ENCODE measurements around the gene CHCHD1.

The CHCHD1 gene

DNA sequence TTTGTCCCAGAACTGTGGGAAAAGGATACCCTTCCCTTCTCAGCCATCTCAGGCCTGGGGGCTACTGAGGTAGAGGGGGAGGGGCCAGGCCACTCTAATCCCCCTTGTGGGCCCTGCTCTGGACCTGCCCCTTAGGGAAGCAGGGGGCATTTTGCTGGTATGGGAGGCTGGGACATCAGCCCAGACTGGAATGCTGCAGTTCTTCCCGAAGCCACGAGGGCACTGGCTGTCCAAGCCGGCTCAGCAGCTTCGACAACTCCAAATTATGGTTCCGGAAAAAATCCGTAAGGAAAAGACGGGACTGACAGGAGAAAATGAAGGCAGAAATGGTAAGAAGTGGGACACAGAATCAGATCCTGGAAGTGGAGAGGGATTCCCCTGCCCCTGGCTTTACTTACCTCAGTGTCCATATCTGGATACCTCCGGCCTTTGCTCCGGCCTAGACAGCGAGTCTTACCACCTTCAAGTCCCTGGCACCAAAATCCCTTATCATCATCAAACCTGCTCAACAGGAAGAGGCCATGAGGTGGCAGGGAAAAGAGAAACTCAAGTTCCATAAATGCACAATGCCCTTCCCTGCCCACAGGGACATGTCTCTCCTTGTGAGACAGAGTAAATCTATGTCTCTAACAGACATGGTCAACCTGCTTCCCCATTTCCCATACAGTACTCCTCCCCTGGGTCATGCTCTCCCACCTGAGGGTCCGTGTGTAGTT lies 20.6 kb downstream of the CHCHD1 start:
- no peak for DNase-seq (ENCODE audit: extremely low read depth, low read depth)
- TF ChIP-seq, protein P1, sequence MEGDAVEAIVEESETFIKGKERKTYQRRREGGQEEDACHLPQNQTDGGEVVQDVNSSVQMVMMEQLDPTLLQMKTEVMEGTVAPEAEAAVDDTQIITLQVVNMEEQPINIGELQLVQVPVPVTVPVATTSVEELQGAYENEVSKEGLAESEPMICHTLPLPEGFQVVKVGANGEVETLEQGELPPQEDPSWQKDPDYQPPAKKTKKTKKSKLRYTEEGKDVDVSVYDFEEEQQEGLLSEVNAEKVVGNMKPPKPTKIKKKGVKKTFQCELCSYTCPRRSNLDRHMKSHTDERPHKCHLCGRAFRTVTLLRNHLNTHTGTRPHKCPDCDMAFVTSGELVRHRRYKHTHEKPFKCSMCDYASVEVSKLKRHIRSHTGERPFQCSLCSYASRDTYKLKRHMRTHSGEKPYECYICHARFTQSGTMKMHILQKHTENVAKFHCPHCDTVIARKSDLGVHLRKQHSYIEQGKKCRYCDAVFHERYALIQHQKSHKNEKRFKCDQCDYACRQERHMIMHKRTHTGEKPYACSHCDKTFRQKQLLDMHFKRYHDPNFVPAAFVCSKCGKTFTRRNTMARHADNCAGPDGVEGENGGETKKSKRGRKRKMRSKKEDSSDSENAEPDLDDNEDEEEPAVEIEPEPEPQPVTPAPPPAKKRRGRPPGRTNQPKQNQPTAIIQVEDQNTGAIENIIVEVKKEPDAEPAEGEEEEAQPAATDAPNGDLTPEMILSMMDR (IDR thresholded peaks at IDR 0.05; ENCODE audit: low read depth, low read length) = peak; percentile 3

DNA sequence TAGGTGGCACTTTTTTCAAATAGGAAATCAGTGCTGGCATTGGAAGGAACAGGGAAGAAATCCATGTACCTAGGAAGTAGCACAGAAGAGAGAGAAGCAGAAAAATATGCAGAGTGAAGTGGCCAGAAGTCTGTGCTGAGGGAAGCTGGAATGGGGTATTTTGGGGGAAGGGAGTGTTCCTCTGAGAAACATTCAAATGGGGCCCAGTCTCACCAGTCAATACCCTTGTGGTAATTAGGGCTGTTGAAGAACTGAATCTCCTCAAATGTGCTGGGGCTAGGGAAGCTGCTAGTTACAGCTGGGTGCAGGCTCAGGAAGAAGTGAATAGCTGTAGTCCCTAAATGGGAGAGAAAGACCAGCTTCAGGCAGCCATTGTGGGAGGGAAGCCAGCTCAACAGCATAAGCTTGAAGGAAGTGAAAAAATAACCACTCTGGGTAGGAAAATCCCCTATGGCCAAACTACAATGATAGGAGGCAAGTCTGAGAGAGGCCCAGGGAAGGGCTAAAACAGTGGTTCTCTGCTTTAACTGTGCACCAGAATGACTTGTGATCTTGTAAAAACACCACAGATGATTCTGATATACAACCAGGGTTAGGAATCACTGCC lies 21.9 kb downstream of the CHCHD1 start:
- DNase-seq (ENCODE audit: extremely low read depth, low read depth) = no peak
- TF ChIP-seq, protein P1 (IDR thresholded peaks at IDR 0.05; ENCODE audit: low read depth, low read length) = no peak

DNA sequence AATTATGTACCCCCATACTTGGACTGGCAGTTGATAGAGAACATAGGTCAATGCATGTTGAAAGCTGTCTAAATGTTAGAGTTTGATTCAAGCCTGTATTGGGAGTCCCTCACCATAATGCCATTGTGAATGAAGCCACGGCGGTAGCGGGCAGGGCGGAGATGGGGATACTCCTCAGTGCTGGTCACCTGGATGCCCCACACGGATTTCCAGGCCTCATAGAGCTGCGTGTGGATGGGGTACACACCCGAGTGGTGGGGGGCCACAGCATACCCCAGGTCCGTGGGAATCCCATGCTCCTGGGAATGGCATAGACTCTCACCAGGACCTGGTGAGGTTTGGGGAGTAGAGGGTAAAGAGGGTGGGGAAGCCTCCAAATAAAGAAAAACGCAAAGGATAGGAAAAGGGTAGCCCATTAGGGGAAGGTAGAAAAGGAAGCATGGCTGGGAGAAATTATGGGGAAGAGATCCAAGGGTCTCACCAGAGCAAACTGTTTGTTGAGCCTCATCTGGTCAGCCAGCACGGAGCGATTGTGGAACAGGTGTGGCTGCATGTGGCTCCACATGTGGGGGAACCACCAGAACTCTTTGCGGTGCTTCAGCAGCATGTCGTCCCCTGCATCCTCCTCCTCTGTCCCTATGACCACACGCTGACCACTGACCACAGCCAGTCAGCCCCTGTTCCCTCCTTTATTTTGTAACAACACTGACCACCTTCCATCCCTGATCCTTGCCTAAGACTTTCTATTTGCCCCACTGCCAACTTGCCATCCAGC lies 24.5 kb downstream of the CHCHD1 start:
- TF ChIP-seq, protein P1 (IDR thresholded peaks at IDR 0.05; ENCODE audit: low read depth, low read length) = no peak
- DNase-seq (ENCODE audit: extremely low read depth, low read depth) = no peak

DNA sequence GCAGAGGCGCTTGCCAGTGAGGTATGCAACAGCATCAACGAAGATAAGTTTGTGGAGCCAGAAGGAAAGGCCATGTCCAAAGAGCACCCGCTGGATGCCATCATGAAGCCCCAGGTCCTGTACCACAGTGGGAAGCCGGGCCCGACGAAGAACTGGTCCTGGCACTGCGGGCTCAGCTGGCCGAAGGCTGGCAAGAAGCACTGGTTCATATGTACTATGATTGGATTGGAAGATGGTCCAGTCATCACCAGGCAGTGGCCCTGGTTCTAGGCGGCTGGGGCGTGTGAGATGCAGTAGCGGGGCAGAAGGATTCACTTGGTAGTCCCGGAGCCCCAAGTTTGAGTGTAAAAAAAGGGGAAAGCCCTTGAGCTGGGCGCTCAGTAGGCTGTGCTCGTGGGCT lies 25.6 kb downstream of the CHCHD1 start:
- no peak for DNase-seq (ENCODE audit: extremely low read depth, low read depth)
- TF ChIP-seq, protein P1 (IDR thresholded peaks at IDR 0.05; ENCODE audit: low read depth, low read length) = no peak

DNA sequence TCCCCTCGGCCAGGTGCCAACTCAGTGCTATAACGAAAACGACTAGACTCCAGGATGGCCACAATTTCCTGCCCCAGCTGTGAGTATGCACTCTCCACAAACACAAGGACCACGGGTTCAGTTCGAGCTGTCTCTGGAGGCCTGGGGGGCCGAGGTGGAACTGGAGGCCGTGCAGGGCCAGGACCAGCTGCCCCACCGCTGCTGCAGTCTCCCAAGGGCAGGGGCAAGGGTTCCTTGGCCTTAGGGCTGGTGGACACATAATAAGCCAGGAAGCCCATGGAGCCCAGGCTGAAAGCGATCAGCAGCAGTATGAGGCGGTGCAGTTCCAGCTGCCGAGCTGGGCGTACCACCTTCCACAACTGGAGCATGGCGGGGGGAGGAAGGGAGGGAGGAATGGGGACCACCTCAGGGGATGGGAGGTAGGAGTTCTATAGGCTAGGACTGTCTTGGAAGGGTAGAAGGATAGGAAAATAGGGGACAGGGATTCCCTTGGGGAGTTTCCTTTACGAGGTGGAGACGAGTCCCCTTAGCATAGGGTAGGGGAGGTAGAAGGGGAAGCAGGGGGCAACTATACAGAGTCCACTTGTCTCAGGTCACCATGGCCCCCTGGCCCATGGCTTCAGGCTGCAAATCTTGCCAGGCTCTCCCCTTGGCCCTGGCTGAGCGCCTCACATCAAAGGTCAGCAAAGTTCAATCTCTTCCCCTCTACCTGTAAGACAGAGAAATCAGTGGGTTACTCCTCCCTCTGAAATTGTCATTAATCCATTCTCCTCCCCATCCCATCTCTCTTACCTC lies 26.4 kb downstream of the CHCHD1 start:
- no peak for DNase-seq (ENCODE audit: extremely low read depth, low read depth)
- TF ChIP-seq, protein P1 (IDR thresholded peaks at IDR 0.05; ENCODE audit: low read depth, low read length) = no peak

DNA sequence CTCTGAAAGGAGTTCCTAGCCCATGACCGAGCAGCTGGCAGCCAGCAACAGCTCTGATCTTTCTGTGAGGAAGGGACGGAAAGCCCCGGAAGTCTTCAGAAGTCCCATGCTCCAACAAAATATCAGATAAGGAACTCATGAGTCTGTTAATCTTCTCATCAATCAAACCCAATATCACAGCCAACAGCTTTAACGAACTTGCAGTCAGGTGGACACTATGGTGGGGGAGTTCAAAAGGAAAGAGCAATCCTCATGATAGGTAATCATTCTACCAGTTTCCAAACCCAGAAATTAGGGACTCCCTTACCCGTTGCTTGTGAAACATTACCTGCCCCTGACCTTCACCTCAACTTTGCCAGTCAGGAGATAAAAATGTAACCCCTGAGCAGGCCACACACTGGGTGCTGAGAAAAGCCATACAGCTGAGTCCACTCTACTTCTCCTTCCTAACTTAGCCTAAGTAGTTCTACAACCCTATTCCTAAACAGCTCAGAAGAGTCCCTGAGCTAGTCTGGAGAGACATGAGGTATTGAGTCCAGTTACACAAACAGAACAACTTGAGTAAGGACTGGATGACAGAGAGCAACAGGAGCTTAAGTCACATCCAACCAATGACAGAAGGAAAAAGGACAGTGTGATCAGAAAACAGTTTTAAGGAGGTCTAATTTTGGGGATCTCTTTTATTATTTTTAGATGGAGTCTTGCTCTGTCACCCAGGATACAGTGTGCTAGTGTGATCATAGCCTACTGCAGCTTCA lies 27.4 kb downstream of the CHCHD1 start:
- no peak for DNase-seq (ENCODE audit: extremely low read depth, low read depth)
- TF ChIP-seq, protein P1 (IDR thresholded peaks at IDR 0.05; ENCODE audit: low read depth, low read length) = no peak
